HEK293 (cell line): ENCODE results near the gene DARS2.

ENCODE experiments used
- AEBP2 ChIP-seq: fragments of 450-650 bp; formaldehyde crosslinking; IDR thresholded peaks from 2 replicates; pipeline ENCODE4 v1.5.1; 2016; ENCODE audit warnings: missing biosample characterization, missing genetic modification characterization, borderline replicate concordance
- BCL11B ChIP-seq: fragments of 450-650 bp; formaldehyde crosslinking; IDR thresholded peaks from 2 replicates; pipeline ENCODE4 v1.5.1; 2016; ENCODE audit warnings: low read depth, missing biosample characterization, missing genetic modification characterization
- FEZF1 ChIP-seq: fragments of 450-650 bp; formaldehyde crosslinking; IDR thresholded peaks from 2 replicates; pipeline ENCODE4 v1.5.1; 2016; ENCODE audit warnings: missing biosample characterization, missing genetic modification characterization
- HOXA7 ChIP-seq: sonication (generic); formaldehyde crosslinking; IDR thresholded peaks from 2 replicates; pipeline ENCODE4 v1.8.1; 2022; ENCODE audit warnings: missing genetic modification reagents, borderline replicate concordance
- KLF16 ChIP-seq: fragments of 450-650 bp; formaldehyde crosslinking; IDR thresholded peaks from 2 replicates; pipeline ENCODE4 v1.5.1; 2017; ENCODE audit warnings: missing biosample characterization, missing genetic modification characterization
- MEIS1 ChIP-seq: sonication (generic); formaldehyde crosslinking; IDR thresholded peaks from 2 replicates; pipeline ENCODE4 v1.8.1; 2022; ENCODE audit warnings: missing genetic modification reagents, mild to moderate bottlenecking, borderline replicate concordance
- SCRT1 ChIP-seq: fragments of 450-650 bp; formaldehyde crosslinking; IDR thresholded peaks from 2 replicates; pipeline ENCODE4 v1.5.1; 2016; ENCODE audit warnings: missing biosample characterization, missing genetic modification characterization, borderline replicate concordance
- SP7 ChIP-seq: fragments of 450-650 bp; formaldehyde crosslinking; IDR thresholded peaks from 2 replicates; pipeline ENCODE4 v1.5.1; 2016; ENCODE audit warnings: missing biosample characterization, missing genetic modification characterization
- ZBTB21 ChIP-seq: fragments of 450-650 bp; formaldehyde crosslinking; IDR thresholded peaks from 2 replicates; pipeline ENCODE4 v1.5.1; 2017; ENCODE audit warnings: missing biosample characterization, missing genetic modification characterization
- ZBTB48 ChIP-seq: fragments of 450-650 bp; formaldehyde crosslinking; IDR thresholded peaks from 2 replicates; pipeline ENCODE4 v1.5.1; 2016; ENCODE audit warnings: missing biosample characterization, missing genetic modification characterization
- ZFP37 ChIP-seq: fragments of 450-650 bp; formaldehyde crosslinking; IDR thresholded peaks from 2 replicates; pipeline ENCODE4 v1.5.1; 2016; ENCODE audit warnings: missing biosample characterization, missing genetic modification characterization
- ZIC2 ChIP-seq: fragments of 450-650 bp; formaldehyde crosslinking; IDR thresholded peaks from 2 replicates; pipeline ENCODE4 v1.5.1; 2016; ENCODE audit warnings: missing biosample characterization, missing genetic modification characterization
- ZNF112 ChIP-seq: fragments of 450-650 bp; formaldehyde crosslinking; IDR thresholded peaks from 2 replicates; pipeline ENCODE4 v1.5.0; 2017; ENCODE audit warnings: missing biosample characterization, missing genetic modification characterization
- ZNF114 ChIP-seq: fragments of 450-650 bp; formaldehyde crosslinking; IDR thresholded peaks from 2 replicates; pipeline ENCODE4 v1.5.0; 2017; ENCODE audit warnings: missing biosample characterization, missing genetic modification characterization
- ZNF155 ChIP-seq: fragments of 450-650 bp; formaldehyde crosslinking; IDR thresholded peaks from 2 replicates; pipeline ENCODE4 v1.5.1; 2016; ENCODE audit warnings: missing biosample characterization, missing genetic modification characterization
- ZNF19 ChIP-seq: fragments of 450-650 bp; formaldehyde crosslinking; IDR thresholded peaks from 2 replicates; pipeline ENCODE4; 2016; ENCODE audit warnings: missing biosample characterization, missing genetic modification characterization, low read depth
- ZNF239 ChIP-seq: fragments of 450-650 bp; formaldehyde crosslinking; IDR thresholded peaks from 2 replicates; pipeline ENCODE4 v1.5.1; 2016; ENCODE audit warnings: missing biosample characterization, missing genetic modification characterization
- ZNF394 ChIP-seq: fragments of 450-650 bp; formaldehyde crosslinking; IDR thresholded peaks from 2 replicates; pipeline ENCODE4 v1.5.1; 2016; ENCODE audit warnings: missing biosample characterization, missing genetic modification characterization, mild to moderate bottlenecking, moderate library complexity, borderline replicate concordance
- ZNF404 ChIP-seq: fragments of 450-650 bp; formaldehyde crosslinking; IDR thresholded peaks from 2 replicates; pipeline ENCODE4 v1.5.1; 2017; ENCODE audit warnings: missing biosample characterization, missing genetic modification characterization
- ZNF518A ChIP-seq: fragments of 450-650 bp; formaldehyde crosslinking; conservative IDR thresholded peaks from 2 replicates; pipeline ENCODE4 v1.5.1; 2016; ENCODE audit warnings: low read depth, missing biosample characterization, missing genetic modification characterization
- ZNF558 ChIP-seq: fragments of 450-650 bp; formaldehyde crosslinking; IDR thresholded peaks from 2 replicates; pipeline ENCODE4 v1.5.1; 2016; ENCODE audit warnings: missing biosample characterization, missing genetic modification characterization
- ZNF658 ChIP-seq: fragments of 450-650 bp; formaldehyde crosslinking; IDR thresholded peaks from 2 replicates; pipeline ENCODE4; 2016; ENCODE audit warnings: missing biosample characterization, missing genetic modification characterization
- ZNF677 ChIP-seq: fragments of 450-650 bp; IDR thresholded peaks from 2 replicates; pipeline ENCODE4 v1.5.0; 2018; ENCODE audit warnings: missing biosample characterization, mild to moderate bottlenecking, missing genetic modification characterization, moderate library complexity
- TF ChIP-seq, protein P1 (sequence below): fragments of 450-650 bp; formaldehyde crosslinking; IDR thresholded peaks from 2 replicates; pipeline ENCODE4 v1.5.1; 2016; ENCODE audit warnings: missing biosample characterization, missing genetic modification characterization
- TF ChIP-seq, protein P2 (sequence below): fragments of 450-650 bp; formaldehyde crosslinking; IDR thresholded peaks from 2 replicates; pipeline ENCODE4 v1.5.1; 2017; ENCODE audit warnings: missing biosample characterization, missing genetic modification characterization
- TF ChIP-seq, protein P3 (sequence below): fragments of 450-650 bp; formaldehyde crosslinking; IDR thresholded peaks from 2 replicates; pipeline ENCODE4 v1.5.1; 2016; ENCODE audit warnings: missing biosample characterization, missing genetic modification characterization
- TF ChIP-seq, protein P4 (sequence below): fragments of 450-650 bp; formaldehyde crosslinking; IDR thresholded peaks from 2 replicates; pipeline ENCODE4 v1.5.1; 2017; ENCODE audit warnings: missing biosample characterization, missing genetic modification characterization

Gene DARS2

DNA sequence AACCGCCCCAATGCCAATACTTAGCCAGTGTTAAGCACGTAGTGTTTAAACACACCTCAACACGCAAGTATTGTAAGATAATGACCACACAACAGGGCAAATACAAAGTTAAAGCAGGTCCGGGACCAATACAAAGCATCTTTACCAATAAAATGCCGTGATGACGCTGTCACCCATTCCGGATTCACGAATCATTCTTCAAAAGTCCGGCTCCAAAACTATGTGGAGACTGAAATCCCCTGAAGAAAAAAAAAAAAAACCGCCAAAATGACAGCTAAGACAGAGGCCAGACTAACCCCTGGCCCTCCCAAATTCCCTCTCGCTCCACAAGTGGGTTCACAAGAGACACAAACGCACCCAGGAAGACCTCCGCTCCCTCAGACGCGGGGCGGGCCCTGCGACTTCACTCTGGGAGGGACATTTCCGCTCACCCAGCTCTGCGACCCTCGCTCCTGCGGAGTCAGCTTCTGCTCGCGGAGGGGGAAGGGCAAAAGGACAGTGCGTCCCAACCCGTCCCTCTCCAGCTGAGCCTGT lies 625 bp upstream of the DARS2 start (continued):
- TF ChIP-seq AEBP2 (tag by site-specific recombination) (no peak), MEIS1 (CRISPR knock-in tag) (no peak), ZIC2 (tag by site-specific recombination) (no peak), KLF16 (tag by site-specific recombination) (peak; percentile 77; the same call in 1 of the 2 replicates), ZNF677 (tag by site-specific recombination) (no peak), ZBTB48 (peak; percentile 78; the same call in 1 of the 2 replicates), ZFP37 (tag by site-specific recombination) (no peak), ZNF19 (no peak), ZNF404 (tag by site-specific recombination) (no peak), ZNF658 (tag by site-specific recombination) (no peak), ZNF558 (tag by site-specific recombination) (no peak), ZNF518A (tag by site-specific recombination) (no peak), SP7 (tag by site-specific recombination) (no peak), BCL11B (tag by site-specific recombination) (no peak), SCRT1 (tag by site-specific recombination) (peak; percentile 85), ZBTB21 (tag by site-specific recombination) (peak; percentile 27; the same call in 1 of the 2 replicates), ZNF394 (no peak), ZNF239 (tag by site-specific recombination) (no peak), ZNF114 (tag by site-specific recombination) (no peak), ZNF112 (tag by site-specific recombination) (no peak), HOXA7 (CRISPR knock-in tag) (no peak), FEZF1 (tag by site-specific recombination) (no peak), ZNF155 (tag by site-specific recombination) (no peak)
- TF ChIP-seq, protein P1, sequence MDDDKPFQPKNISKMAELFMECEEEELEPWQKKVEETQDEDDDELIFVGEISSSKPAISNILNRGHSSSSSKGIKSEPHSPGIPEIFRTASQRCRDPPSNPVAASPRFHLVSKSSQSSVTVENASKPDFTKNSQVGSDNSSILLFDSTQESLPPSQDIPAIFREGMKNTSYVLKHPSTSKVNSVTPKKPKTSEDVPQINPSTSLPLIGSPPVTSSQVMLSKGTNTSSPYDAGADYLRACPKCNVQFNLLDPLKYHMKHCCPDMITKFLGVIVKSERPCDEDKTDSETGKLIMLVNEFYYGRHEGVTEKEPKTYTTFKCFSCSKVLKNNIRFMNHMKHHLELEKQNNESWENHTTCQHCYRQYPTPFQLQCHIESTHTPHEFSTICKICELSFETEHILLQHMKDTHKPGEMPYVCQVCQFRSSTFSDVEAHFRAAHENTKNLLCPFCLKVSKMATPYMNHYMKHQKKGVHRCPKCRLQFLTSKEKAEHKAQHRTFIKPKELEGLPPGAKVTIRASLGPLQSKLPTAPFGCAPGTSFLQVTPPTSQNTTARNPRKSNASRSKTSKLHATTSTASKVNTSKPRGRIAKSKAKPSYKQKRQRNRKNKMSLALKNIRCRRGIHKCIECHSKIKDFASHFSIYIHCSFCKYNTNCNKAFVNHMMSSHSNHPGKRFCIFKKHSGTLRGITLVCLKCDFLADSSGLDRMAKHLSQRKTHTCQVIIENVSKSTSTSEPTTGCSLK (tag by site-specific recombination) = no peak
- TF ChIP-seq, protein P2, sequence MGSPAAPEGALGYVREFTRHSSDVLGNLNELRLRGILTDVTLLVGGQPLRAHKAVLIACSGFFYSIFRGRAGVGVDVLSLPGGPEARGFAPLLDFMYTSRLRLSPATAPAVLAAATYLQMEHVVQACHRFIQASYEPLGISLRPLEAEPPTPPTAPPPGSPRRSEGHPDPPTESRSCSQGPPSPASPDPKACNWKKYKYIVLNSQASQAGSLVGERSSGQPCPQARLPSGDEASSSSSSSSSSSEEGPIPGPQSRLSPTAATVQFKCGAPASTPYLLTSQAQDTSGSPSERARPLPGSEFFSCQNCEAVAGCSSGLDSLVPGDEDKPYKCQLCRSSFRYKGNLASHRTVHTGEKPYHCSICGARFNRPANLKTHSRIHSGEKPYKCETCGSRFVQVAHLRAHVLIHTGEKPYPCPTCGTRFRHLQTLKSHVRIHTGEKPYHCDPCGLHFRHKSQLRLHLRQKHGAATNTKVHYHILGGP (tag by site-specific recombination) = no peak
- TF ChIP-seq, protein P3, sequence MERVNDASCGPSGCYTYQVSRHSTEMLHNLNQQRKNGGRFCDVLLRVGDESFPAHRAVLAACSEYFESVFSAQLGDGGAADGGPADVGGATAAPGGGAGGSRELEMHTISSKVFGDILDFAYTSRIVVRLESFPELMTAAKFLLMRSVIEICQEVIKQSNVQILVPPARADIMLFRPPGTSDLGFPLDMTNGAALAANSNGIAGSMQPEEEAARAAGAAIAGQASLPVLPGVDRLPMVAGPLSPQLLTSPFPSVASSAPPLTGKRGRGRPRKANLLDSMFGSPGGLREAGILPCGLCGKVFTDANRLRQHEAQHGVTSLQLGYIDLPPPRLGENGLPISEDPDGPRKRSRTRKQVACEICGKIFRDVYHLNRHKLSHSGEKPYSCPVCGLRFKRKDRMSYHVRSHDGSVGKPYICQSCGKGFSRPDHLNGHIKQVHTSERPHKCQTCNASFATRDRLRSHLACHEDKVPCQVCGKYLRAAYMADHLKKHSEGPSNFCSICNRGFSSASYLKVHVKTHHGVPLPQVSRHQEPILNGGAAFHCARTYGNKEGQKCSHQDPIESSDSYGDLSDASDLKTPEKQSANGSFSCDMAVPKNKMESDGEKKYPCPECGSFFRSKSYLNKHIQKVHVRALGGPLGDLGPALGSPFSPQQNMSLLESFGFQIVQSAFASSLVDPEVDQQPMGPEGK (tag by site-specific recombination) = no peak
- TF ChIP-seq, protein P4, sequence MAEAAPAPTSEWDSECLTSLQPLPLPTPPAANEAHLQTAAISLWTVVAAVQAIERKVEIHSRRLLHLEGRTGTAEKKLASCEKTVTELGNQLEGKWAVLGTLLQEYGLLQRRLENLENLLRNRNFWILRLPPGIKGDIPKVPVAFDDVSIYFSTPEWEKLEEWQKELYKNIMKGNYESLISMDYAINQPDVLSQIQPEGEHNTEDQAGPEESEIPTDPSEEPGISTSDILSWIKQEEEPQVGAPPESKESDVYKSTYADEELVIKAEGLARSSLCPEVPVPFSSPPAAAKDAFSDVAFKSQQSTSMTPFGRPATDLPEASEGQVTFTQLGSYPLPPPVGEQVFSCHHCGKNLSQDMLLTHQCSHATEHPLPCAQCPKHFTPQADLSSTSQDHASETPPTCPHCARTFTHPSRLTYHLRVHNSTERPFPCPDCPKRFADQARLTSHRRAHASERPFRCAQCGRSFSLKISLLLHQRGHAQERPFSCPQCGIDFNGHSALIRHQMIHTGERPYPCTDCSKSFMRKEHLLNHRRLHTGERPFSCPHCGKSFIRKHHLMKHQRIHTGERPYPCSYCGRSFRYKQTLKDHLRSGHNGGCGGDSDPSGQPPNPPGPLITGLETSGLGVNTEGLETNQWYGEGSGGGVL (tag by site-specific recombination) = peak; percentile 57; the same call in 1 of the 2 replicates
